ENCODE results near the gene OXER1.

Gene OXER1

DNA sequence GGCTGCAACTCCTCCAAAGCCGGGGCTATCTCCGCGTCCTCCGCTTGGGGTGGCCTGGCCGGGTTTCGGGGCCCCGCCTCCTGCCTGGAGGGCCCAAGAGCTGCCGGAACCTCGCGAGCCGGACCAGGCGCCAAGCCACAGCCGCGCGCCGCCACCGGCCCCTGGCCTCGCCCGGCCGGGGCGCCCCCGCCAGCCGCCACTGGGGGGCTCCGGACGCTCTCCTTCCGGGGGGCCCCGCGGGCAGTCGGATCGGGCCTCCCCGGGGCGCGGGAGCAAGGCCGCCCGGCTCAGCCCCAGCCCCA lies 45.8 kb upstream of the OXER1 start:
- peak overlapping the region; percentile 98 for H3K9ac ChIP-seq
- no peaks in the 10 kb centered on the region for H4K20me1 ChIP-seq (ENCODE audit: insufficient read depth)
- no peak for TF ChIP-seq CTCF (conservative IDR thresholded peaks at IDR 0.05; ENCODE audit: low read depth, low read length)
- H3K79me2 ChIP-seq (ENCODE audit: insufficient read depth, low read depth), result no peaks in the 10 kb centered on the region
- peak overlapping the region; percentile 51 for H2AFZ ChIP-seq (ENCODE audit: low read depth)
- no peaks in the 10 kb centered on the region for H3K36me3 ChIP-seq (ENCODE audit: insufficient read depth)
- no peaks in the 10 kb centered on the region for H3K27me3 ChIP-seq (ENCODE audit: insufficient read depth, low read depth)
- H3K4me1 ChIP-seq (ENCODE audit: low read depth, poor library complexity, severe bottlenecking), result peaks cover 20% of the 10 kb centered on the region
- H3K4me2 ChIP-seq, result peak overlapping the region; percentile 62
- H3K27ac ChIP-seq, result peak overlapping the region; percentile 99
- H3K4me3 ChIP-seq (IDR thresholded peaks at IDR 0.05; ENCODE audit: insufficient read depth, low read depth, low read length), result no peak overlapping the region

DNA sequence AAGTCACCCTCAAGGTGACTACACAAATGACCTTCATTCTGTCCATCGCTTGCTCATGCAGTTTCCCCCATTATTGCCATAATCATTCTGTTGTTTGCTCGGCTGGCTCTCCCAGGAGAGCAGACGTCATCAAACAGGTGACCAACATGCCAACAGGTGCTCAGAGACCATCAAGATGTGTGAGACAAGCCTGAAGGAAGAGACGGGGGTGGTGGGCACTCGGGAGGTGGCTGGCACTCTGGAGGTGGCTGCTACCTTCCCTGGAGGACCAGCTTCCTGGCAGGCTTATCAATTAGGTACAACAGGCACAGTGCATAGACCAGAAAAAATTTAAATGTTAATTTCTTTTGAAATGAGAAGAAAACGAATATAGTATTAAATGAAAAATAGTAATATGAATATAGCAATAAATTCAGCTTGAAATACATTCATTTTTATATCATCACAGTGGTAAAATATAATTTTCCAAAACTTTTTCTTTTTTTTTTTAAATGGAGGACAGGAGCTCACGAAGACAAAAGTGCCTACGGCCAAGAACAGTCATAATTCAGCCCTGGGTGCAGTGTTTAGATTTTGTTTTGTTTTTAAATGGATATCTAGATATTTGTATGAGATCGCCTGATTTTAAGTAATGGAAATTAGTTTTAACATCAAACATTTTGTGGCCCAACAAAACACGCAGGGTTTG lies 45.3 kb upstream of the OXER1 start:
- no peaks in the 10 kb centered on the region for H4K20me1 ChIP-seq (ENCODE audit: insufficient read depth)
- H3K27me3 ChIP-seq (ENCODE audit: insufficient read depth, low read depth), result no peaks in the 10 kb centered on the region
- H3K4me3 ChIP-seq (IDR thresholded peaks at IDR 0.05; ENCODE audit: insufficient read depth, low read depth, low read length), result no peak overlapping the region
- no peaks in the 10 kb centered on the region for H3K36me3 ChIP-seq (ENCODE audit: insufficient read depth)
- no peak for TF ChIP-seq CTCF (conservative IDR thresholded peaks at IDR 0.05; ENCODE audit: low read depth, low read length)
- peak overlapping the region; percentile 98 for H3K9ac ChIP-seq
- peak overlapping the region; percentile 51 for H2AFZ ChIP-seq (ENCODE audit: low read depth)
- H3K79me2 ChIP-seq (ENCODE audit: insufficient read depth, low read depth), result no peaks in the 10 kb centered on the region
- H3K4me1 ChIP-seq (ENCODE audit: low read depth, poor library complexity, severe bottlenecking), result peaks cover 20% of the 10 kb centered on the region
- peak overlapping the region; percentile 62 for H3K4me2 ChIP-seq
- H3K27ac ChIP-seq, result peak overlapping the region; percentile 99

DNA sequence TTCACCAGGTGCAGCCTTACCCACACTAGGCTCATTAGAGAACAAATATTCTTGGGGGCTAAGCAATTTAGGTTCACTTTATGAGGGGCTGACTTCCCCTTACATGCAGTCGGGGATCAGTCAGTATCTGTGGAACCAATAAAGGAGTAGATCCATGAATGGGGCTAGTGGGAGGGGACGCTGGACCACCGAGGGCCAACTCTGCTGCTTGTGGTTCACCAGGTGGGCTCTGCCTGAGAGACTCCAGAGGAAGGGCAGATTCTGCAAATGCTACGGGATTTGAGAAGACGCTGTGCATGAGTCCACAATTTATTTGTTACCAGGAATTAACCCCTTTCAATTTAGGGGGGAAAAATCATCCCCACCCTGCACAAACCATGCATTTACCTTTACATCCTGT lies 44.4 kb upstream of the OXER1 start:
- Histone ChIP-seq H2AFZ (ENCODE audit: low read depth) (no peak overlapping the region), H3K36me3 (ENCODE audit: insufficient read depth) (no peaks in the 10 kb centered on the region), H3K27ac (no peak overlapping the region), H3K4me1 (ENCODE audit: low read depth, poor library complexity, severe bottlenecking) (peaks cover 20% of the 10 kb centered on the region), H3K4me3 (IDR thresholded peaks at IDR 0.05; ENCODE audit: insufficient read depth, low read depth, low read length) (no peak overlapping the region), H3K4me2 (no peak overlapping the region), H3K9ac (no peak overlapping the region), H3K79me2 (ENCODE audit: insufficient read depth, low read depth) (no peaks in the 10 kb centered on the region), H3K27me3 (ENCODE audit: insufficient read depth, low read depth) (no peaks in the 10 kb centered on the region), H4K20me1 (ENCODE audit: insufficient read depth) (no peaks in the 10 kb centered on the region)
- no peak for TF ChIP-seq CTCF (conservative IDR thresholded peaks at IDR 0.05; ENCODE audit: low read depth, low read length)

DNA sequence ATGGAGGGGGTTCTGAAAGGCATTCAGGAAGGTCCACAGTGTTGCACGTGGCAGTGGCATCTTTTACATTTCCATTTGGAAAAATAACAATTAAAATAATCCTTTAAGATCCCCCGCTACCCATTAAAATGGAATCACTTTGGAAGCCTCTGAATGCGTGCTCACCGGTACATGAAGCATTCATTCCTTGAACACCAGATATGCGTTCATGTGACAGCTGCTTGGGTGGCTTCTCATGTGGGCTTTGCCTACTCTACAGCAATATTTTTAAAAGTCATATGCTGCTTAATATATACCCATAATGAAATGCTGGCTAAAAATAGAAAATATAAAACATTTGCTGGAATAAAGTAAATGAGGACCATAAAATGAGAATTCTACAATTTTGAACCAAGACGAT lies 42.9 kb upstream of the OXER1 start:
- Histone ChIP-seq H3K9ac (no peak overlapping the region), H3K79me2 (ENCODE audit: insufficient read depth, low read depth) (no peaks in the 10 kb centered on the region), H2AFZ (ENCODE audit: low read depth) (no peak overlapping the region), H3K4me3 (IDR thresholded peaks at IDR 0.05; ENCODE audit: insufficient read depth, low read depth, low read length) (no peak overlapping the region), H3K27me3 (ENCODE audit: insufficient read depth, low read depth) (no peaks in the 10 kb centered on the region), H4K20me1 (ENCODE audit: insufficient read depth) (no peaks in the 10 kb centered on the region), H3K4me1 (ENCODE audit: low read depth, poor library complexity, severe bottlenecking) (peaks cover 8% of the 10 kb centered on the region), H3K27ac (no peak overlapping the region), H3K4me2 (no peak overlapping the region), H3K36me3 (ENCODE audit: insufficient read depth) (no peaks in the 10 kb centered on the region)
- TF ChIP-seq CTCF (conservative IDR thresholded peaks at IDR 0.05; ENCODE audit: low read depth, low read length), result no peak

Data from KMS-11 (cell line).